Hematopoietic multipotent progenitor cell treated with erythropoietin and hydrocortisone succinate and interleukin-3 and kit ligand, for 15 days (in vitro differentiated cells): ENCODE data around the gene DBNDD1.

Experiments used
- DNase-seq: peaks from one replicate; pipeline ENCODE4 v3.0.0-alpha.2; 2015; ENCODE audit warnings: low spot score

DBNDD1 gene

GRCh38 chr16:90035902-90036301 is 16.6 kb upstream of the DBNDD1 start:
- no peak for DNase-seq

GRCh38 chr16:90034504-90034903 is 15.2 kb upstream of the DBNDD1 start:
- DNase-seq = no peak

GRCh38 chr16:90033387-90033786 is 14.1 kb upstream of the DBNDD1 start:
- no peak for DNase-seq

GRCh38 chr16:90032674-90033331 is 13.5 kb upstream of the DBNDD1 start:
- DNase-seq = no peak

GRCh38 chr16:90031931-90032673 is 12.8 kb upstream of the DBNDD1 start:
- no peak for DNase-seq

- no peak for DNase-seq
Measured at GRCh38 chr16:90031186-90031930, 12.1 kb upstream of the DBNDD1 start.

GRCh38 chr16:90028985-90029384 is 9.7 kb upstream of the DBNDD1 start:
- no peak for DNase-seq

- DNase-seq = no peak
Measured at GRCh38 chr16:90027611-90028010, 8.4 kb upstream of the DBNDD1 start.

- no peak for DNase-seq
Measured at GRCh38 chr16:90026135-90026534, 6.9 kb upstream of the DBNDD1 start.

GRCh38 chr16:90023078-90023447 is 3.8 kb upstream of the DBNDD1 start:
- DNase-seq = no peak

GRCh38 chr16:90022209-90023077 is 3.2 kb upstream of the DBNDD1 start:
- DNase-seq = peak; percentile 74

- DNase-seq = no peak
Measured at GRCh38 chr16:90020838-90021382, 1.7 kb upstream of the DBNDD1 start.

GRCh38 chr16:90020260-90020837 is 1.1 kb upstream of the DBNDD1 start:
- no peak for DNase-seq

- DNase-seq = no peak
Measured at GRCh38 chr16:90019543-90020259, 445 bp upstream of the DBNDD1 start.

GRCh38 chr16:90018297-90018651 is 982 bp downstream of the DBNDD1 start:
- DNase-seq = no peak

- DNase-seq = no peak
Measured at GRCh38 chr16:90016339-90016950, 2.8 kb downstream of the DBNDD1 start.

GRCh38 chr16:90015586-90016338 is 3.5 kb downstream of the DBNDD1 start:
- no peak for DNase-seq

- DNase-seq = no peak
Measured at GRCh38 chr16:90012991-90013745, 6.1 kb downstream of the DBNDD1 start.
